Mesodermal cell (in vitro differentiated cells): ENCODE data around the gene ANKRD13C.
"Not testable (repeated sequence)": the region's sequence is repeated elsewhere in the genome, so short reads cannot be mapped to it uniquely, and the experiment has no call there.

Experiments used
- H3K27ac ChIP-seq: 2 replicates; pipeline ENCODE4 v1.7.0; 2013; ENCODE audit warnings: mild to moderate bottlenecking, low read depth, low read length, moderate library complexity; ENCODE audit not compliant: severe bottlenecking
- H3K36me3 ChIP-seq: 2 replicates; pipeline ENCODE4 v1.7.1; 2013; ENCODE audit warnings: mild to moderate bottlenecking, low read length, moderate library complexity; ENCODE audit not compliant: control insufficient read depth, insufficient read depth
- H3K4me1 ChIP-seq: one replicate; pipeline ENCODE4 v1.7.1; 2013; ENCODE audit warnings: mild to moderate bottlenecking, low read length; ENCODE audit not compliant: insufficient read depth, control insufficient read depth, poor library complexity, severe bottlenecking
- H3K4me3 ChIP-seq: 2 replicates; pipeline ENCODE4 v1.7.0; 2013; ENCODE audit warnings: low read length, control low read depth, mild to moderate bottlenecking; ENCODE audit not compliant: insufficient read depth, poor library complexity, severe bottlenecking; ENCODE audit errors: extremely low read depth
- H3K9me3 ChIP-seq: 2 replicates; pipeline ENCODE4 v1.7.1; 2013; ENCODE audit warnings: mild to moderate bottlenecking, low read length, moderate library complexity; ENCODE audit not compliant: control insufficient read depth
- WGBS, 2 experiments: methylation state at CpG; one replicate each; pipeline ENCODE4 v1.1.5; 2013; ENCODE audit warnings: missing lambda C conversion rate in 2 of 2; ENCODE audit not compliant: insufficient coverage in 2 of 2; 5-methylcytosine and 5-hydroxymethylcytosine counted together

Gene ANKRD13C

DNA sequence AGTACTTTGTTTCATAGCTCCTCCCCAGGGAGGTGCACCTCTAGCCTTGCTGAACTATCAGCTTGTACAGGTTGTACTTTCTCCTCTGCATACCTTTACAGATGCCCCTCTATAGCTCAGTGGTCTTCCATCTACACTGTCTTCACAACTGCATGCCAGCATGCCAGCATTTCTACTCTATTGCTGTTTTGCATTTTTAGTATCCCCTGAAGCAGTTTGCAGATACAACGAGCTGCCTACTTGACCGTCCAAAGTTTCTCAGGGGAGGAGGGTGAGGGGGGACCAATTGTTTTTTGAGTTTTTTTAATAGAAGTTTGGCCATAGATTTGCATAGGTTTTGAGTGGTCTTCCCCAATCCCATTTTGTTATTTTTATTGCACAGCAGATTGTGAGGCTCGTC lies 29.0 kb upstream of the ANKRD13C start:
- Histone ChIP-seq H3K4me3 (no peak overlapping the region), H3K27ac (no peak overlapping the region), H3K9me3 (no peaks in the 10 kb centered on the region), H3K4me1 (no peaks in the 10 kb centered on the region), H3K36me3 (no peaks in the 10 kb centered on the region)
- WGBS, 2 experiments, result 80% methylated on average over 1 of the region's 3 CpGs; no CpG with 5 or more reads in 1 of the 2 experiments

- no peaks in the 10 kb centered on the region for H3K9me3 ChIP-seq
- no peak overlapping the region for H3K4me3 ChIP-seq
- no peaks in the 10 kb centered on the region for H3K36me3 ChIP-seq
- no peaks in the 10 kb centered on the region for H3K4me1 ChIP-seq
- no peak overlapping the region for H3K27ac ChIP-seq
Observed at GRCh38 chr1:70382682-70383081, 28.2 kb upstream of the ANKRD13C start.

DNA sequence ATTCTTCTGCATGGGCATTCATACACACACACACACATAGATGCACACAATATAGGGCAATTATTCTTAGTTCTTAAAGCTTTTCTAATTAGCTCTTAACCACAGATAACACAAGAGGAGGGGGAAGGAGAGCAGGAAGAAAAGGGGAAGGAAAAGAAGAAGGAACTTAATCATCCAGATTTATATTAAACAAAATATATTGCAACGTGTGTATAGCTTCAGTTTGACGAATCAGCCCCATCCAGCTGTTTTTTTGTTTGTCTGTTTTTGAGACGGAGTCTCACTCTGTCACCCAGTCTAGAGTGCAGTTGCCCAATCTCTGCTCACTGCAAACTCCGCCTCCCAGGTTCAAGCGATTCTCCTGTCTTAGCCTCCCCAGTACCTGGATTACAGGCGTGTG lies 21.7 kb upstream of the ANKRD13C start:
- no peaks in the 10 kb centered on the region for H3K36me3 ChIP-seq
- WGBS, 2 experiments, result 87 to 96% methylated on average over 3 of the region's 6 CpGs
- no peaks in the 10 kb centered on the region for H3K9me3 ChIP-seq
- H3K27ac ChIP-seq, result no peak overlapping the region
- no peak overlapping the region for H3K4me3 ChIP-seq
- no peaks in the 10 kb centered on the region for H3K4me1 ChIP-seq

DNA sequence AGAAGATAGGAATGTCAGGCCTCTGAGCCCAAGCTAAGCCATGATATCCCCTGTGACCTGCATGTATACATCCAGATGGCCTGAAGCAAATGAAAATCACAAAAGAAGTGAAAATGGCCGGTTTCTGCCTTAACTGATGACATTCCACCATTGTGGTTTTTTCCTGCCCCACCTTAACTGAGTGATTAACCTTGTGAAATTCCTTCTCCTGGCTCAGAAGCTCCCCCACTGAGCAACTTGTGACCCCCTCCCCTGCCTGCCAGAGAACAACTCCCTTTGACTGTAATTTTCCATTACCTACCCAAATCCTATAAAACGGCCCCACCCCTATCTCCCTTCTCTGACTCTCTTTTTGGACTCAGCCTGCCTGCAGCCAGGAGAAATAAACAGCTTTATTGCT lies 19.1 kb upstream of the ANKRD13C start:
- H3K36me3 ChIP-seq, H3K4me1 ChIP-seq, H3K4me3 ChIP-seq, H3K9me3 ChIP-seq, H3K27ac ChIP-seq: not testable (repeated sequence)
- WGBS, 2 experiments, result 23 to 42% methylated on average over 2 of the region's 2 CpGs

DNA sequence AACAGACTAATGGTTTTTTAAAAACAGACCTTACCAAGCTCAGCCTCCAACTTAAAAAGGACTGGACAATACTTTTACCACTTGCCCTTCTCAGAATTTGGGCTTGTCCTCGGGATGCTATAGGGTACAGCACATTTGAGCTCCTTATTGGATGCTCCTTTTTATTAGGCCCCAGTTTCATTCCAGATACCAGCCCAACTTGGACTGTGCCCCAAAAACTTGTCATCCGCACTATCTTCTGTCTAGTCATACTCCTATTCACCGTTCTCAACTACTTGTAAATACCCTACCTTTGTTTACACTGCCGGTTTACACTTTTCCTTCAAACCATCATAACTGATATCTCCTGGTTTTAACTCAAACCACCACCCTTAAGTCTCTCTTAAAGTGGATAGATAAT lies 17.9 kb upstream of the ANKRD13C start:
- Histone ChIP-seq H3K9me3 (no peaks in the 10 kb centered on the region), H3K36me3 (peaks cover 2% of the 10 kb centered on the region), H3K4me1 (no peaks in the 10 kb centered on the region), H3K27ac (no peak overlapping the region), H3K4me3 (no peak overlapping the region)
- 94 to 99% methylated on average over 4 of the region's 4 CpGs for whole genome bisulfite sequencing, 2 experiments

DNA sequence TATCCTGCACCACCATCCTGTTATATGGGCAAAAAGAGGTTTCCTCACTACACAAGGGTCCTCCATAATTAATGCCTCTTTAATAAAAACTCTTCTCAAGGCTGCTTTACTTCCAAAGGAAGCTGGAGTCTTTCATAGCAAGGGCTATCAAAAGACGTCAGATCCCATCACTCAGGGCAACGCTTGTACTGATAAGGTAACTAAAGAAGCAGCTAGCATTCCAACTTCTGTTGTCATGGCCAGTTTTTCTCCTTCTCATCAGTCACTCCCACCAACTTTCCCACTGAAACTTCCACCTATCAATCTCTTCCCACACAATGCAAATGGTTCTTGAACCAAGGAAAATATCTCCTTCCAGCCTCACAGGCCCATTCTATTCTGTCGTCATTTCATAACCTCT lies 17.1 kb upstream of the ANKRD13C start:
- not testable (repeated sequence) for H3K36me3 ChIP-seq, H3K4me1 ChIP-seq, H3K27ac ChIP-seq, H3K4me3 ChIP-seq, H3K9me3 ChIP-seq
- WGBS, 2 experiments, result 66 to 73% methylated on average over 3 of the region's 3 CpGs

DNA sequence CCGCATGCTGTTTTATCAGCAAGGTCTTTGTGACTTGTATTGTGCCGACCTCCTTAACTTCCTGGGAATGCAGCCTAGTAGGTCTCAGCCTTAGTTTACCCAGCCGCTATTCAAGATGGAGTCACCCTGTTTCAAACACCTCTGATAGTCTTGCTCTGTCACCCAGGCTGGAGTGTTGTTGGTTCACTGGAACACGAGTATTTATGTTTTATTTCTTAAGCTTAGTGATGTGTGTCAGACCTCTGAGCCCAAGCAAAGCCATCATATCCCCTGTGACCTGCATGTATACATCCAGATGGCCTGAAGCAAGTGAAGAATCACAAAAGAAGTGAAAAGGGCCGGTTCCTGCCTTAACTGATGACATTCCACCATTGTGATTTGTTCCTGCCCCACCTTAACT lies 12.9 kb upstream of the ANKRD13C start:
- 92 to 100% methylated on average over 4 of the region's 5 CpGs for WGBS, 2 experiments
- H3K36me3 ChIP-seq, H3K9me3 ChIP-seq, H3K27ac ChIP-seq, H3K4me1 ChIP-seq, H3K4me3 ChIP-seq: not testable (repeated sequence)

DNA sequence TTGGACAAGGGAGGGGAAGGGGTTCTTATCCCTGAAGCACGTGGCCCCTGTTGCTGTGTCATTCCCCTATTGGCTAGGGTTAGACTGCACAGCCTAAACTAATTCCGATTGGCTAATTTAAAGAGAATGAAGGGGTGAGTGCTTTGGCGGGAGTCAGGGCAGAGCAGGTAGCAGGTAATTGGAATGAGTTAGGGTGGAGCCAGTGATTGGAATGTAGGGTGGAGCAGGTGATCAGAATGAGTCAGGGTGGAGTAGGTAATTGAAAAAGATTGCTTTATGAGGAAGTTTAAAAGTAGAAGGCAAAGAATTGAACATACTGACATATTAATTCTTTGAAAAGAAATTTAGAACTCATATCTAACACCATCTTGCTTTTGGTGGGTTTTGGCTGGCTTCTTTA lies 12.5 kb upstream of the ANKRD13C start:
- H3K4me1 ChIP-seq, H3K36me3 ChIP-seq, H3K27ac ChIP-seq, H3K9me3 ChIP-seq, H3K4me3 ChIP-seq: not testable (repeated sequence)
- WGBS, 2 experiments, result 92 to 95% methylated on average over 3 of the region's 3 CpGs

DNA sequence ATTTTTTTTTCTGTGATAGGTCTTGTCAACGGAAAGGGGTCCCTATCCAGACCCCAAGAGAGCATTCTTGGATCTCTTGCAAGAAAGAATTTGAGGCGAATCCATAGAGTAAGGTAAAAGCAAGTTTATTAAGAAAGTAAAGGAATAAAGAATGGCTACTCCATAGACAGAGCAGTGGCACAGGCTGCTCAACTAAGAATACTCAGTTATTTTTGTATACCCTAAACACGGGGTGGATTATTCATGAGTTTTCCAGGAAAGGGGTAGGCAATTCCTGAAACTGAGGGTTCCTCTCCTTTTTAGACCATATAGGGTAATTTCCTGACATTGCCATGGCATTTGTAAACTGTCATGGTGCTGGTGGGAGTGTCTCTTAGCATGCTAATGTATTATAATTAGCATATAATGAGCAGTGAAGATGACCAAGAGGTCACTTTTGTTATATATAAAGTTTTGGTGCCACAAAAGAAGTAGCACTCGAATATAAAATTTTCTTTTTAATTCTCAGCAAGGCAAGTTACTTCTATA lies 12.0 kb upstream of the ANKRD13C start:
- WGBS, 2 experiments, result no CpG with 5 or more reads among the region's 4 CpGs

DNA sequence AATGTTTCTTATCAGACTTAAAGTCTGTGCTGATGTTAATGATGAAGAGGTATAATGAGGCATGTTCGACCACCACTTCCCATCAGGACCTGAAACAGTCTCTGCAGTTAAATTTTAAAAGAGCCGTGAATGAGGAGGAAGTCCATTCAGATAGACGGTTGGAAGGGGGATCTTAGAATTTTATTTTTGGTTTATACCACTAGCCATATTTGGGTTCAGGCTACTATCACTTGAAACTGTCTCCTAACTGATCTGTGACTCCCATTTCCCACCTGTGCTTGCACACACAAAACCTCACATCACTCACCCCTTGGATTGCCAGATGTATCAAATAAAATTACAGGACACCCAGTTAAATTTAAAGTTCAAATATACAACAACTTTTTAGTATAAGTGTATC lies 9.9 kb upstream of the ANKRD13C start:
- Histone ChIP-seq H3K9me3 (no peaks in the 10 kb centered on the region), H3K4me3 (no peak overlapping the region), H3K4me1 (peaks cover 13% of the 10 kb centered on the region), H3K36me3 (peaks cover 4% of the 10 kb centered on the region), H3K27ac (no peak overlapping the region)
- WGBS, 2 experiments, result 80% methylated on average over 1 of the region's 3 CpGs; no CpG with 5 or more reads in 1 of the 2 experiments

More for the DNA sequence above, 12.0 kb upstream of the ANKRD13C start:
- H3K27ac ChIP-seq, H3K9me3 ChIP-seq, H3K36me3 ChIP-seq, H3K4me3 ChIP-seq: not testable (repeated sequence)
- H3K4me1 ChIP-seq, result peaks cover 12% of the 10 kb centered on the region

GRCh38 chr1:70361727-70362398 lies 7.3 kb upstream of the ANKRD13C start:
- Histone ChIP-seq H3K27ac (peak overlapping the region; percentile 94), H3K36me3 (no peaks in the 10 kb centered on the region), H3K4me1 (peaks cover 13% of the 10 kb centered on the region), H3K4me3 (no peak overlapping the region), H3K9me3 (no peaks in the 10 kb centered on the region)
- WGBS, 2 experiments, result no CpG with 5 or more reads among the region's 3 CpGs
